D721Med (cell line): Measurements from ENCODE around the gene SMPDL3B.

Experiments used
- DNase-seq: peaks from one replicate; pipeline ENCODE4 v3.0.0; 2011; ENCODE audit warnings: low spot score; ENCODE audit not compliant: insufficient read length
- FAIRE-seq: peaks from 2 replicates; lab custom pipeline; 2011; peaks lifted over from hg19 to GRCh38; lab: Jason Lieb, UNC
- TF ChIP-seq, protein P1 (sequence below): IDR thresholded peaks from 2 replicates; pipeline ENCODE4 v1.5.1; 2012; ENCODE audit warnings: mild to moderate bottlenecking, control low read depth; ENCODE audit not compliant: insufficient read depth; ENCODE audit errors: missing control alignments

The SMPDL3B gene

DNA sequence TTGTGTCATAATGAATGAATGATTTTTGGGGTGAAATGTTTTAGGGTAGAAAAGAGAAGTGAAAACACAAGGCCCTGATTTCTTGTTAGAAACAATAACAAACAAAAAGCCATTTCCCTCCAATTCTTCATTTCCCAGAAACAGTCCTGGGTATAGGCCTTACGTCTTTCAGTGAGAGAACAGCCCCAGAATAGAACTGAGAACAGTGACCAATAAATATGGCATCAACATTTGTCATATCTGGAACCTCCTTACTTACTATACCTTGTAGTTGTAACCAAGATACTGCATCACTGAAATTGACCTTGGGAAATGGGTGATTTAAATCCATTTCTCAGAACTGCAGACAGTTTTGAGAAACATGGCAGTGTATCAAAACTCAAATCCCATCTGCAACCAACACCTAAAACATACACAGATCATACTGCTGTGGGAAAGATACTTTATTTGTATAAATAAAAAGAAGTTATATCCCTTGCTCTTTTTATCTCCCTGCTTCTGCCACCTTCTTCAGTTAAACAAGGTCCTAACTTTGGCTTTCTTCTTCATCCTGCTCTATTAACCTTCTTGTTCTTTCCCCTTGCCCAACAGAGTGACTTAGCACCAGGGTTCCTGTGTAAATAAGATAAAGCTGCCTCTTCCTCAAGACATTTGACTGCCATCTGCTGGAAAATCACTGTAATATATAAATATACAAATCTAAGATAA, 44.5 kb downstream of the SMPDL3B start:
- FAIRE-seq = no peak
- TF ChIP-seq, protein P1, sequence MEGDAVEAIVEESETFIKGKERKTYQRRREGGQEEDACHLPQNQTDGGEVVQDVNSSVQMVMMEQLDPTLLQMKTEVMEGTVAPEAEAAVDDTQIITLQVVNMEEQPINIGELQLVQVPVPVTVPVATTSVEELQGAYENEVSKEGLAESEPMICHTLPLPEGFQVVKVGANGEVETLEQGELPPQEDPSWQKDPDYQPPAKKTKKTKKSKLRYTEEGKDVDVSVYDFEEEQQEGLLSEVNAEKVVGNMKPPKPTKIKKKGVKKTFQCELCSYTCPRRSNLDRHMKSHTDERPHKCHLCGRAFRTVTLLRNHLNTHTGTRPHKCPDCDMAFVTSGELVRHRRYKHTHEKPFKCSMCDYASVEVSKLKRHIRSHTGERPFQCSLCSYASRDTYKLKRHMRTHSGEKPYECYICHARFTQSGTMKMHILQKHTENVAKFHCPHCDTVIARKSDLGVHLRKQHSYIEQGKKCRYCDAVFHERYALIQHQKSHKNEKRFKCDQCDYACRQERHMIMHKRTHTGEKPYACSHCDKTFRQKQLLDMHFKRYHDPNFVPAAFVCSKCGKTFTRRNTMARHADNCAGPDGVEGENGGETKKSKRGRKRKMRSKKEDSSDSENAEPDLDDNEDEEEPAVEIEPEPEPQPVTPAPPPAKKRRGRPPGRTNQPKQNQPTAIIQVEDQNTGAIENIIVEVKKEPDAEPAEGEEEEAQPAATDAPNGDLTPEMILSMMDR = peak; percentile 54
- no peak for DNase-seq

DNA sequence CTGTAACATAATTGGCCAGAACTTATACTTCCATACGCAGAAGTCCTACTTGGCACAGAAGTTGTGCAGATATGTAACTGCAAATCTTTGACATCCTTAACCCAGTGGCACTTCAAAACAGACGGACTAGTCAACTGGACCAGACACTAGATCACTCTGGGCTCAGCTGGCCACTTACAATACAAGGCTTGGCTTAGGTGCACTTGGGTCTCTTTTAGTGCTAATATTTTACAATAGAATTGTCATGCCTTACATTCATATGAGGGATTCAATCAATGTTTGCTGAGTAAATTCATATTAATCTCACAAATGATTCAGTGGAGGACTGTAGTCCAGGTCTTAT, 45.0 kb downstream of the SMPDL3B start:
- no peak for FAIRE-seq
- TF ChIP-seq, protein P1 = no peak

DNA sequence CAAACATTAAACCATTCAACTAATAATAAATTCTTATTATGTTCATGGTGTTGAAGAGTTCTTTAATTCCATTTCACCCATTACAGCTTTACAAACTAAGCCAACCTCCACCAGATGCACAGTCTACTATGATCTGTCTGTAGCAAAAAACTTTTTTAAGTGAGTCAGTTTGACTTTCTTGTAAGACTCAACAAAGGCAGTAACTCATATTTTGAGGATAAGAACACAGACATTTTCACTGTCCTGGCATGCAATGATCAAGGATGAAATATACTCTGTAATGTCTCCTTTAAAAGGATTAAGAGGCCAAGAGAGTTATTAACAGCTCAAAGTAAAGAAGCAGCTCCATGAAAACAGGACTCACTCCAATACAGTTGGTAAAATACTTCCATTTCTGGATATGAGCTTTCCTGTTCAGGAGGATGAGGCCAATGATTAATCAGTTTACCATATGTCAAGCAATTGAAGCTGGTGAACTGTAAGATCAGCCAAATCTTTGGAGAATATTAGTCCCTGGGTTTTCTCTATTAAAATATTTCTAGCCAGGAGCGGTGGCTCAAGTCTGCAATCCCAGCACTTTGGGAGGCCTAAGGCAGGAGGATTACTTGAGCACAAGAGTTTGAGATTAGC, 45.5 kb downstream of the SMPDL3B start:
- no peak for DNase-seq
- TF ChIP-seq, protein P1 = no peak
- FAIRE-seq = peak; percentile 89

More for the DNA sequence above, 45.0 kb downstream of the SMPDL3B start:
- DNase-seq = no peak

DNA sequence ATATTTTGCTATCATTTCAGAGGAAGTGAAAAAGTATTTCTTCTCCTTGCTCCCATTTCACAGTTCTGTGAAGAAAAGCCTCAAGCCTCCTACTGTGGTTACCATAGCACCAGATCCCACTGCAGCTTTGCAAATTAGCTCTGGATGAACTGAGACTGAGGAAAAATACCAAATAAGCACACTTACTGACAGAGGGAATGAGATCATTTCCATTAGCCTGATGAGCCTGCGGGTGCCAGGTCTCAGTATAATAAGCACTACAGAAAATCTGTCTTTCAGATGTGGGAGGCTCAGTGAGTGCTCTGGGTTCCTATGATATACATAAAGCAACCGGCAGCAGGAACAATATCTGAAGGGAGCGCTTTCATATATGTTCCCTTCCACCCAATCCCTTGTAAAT, 46.3 kb downstream of the SMPDL3B start:
- DNase-seq (no peak), FAIRE-seq (peak; percentile 69)
- TF ChIP-seq, protein P1 = no peak

DNA sequence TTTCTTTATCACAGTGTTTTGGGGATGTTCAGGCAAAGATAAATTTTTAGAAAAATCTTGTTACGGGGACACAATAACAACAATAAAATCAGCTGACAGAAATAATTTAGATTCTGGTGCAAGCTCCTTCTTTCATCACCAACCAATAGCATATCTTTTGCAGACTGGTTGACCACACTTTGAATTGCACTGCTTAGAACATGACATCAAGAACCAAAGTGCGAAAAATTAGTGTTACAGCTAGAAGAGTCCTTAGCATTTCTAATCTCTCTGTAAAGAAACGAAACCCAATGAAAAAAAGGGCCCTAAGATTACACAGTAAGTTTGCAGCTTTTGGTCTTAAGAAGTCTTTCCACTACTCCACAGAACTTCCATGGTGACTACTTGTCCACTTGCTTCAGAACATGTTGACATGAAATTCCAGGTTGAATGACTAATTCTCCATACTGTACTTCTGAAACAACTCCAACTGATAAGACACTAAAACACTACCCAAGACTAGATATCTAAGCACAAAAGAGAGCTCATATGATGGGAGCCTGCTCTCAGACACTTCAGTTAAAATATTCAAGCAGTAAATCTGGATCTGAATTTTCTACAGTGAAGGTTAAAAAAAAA, 56.2 kb downstream of the SMPDL3B start:
- TF ChIP-seq, protein P1 = no peak
- no peak for FAIRE-seq
- no peak for DNase-seq

DNA sequence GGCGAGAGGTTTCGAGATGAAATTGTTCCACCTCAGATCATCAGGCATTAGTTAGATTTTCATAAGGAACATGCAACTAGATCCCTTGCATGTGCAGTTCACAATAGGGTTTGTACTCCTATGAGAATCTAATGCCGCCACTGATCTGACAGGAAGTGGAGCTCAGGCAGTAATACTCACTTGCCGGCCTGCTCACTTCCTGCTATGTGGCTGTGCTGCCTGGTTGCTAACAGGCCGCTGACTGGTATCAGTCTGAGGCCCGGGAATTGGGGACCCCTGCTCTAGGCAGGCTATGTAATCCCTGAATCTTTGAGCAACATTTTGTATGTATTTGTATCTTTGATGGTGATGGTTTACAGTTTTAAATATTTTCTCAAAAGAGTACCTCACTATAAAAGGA, 57.5 kb downstream of the SMPDL3B start:
- DNase-seq (no peak), FAIRE-seq (no peak)
- TF ChIP-seq, protein P1 = no peak

DNA sequence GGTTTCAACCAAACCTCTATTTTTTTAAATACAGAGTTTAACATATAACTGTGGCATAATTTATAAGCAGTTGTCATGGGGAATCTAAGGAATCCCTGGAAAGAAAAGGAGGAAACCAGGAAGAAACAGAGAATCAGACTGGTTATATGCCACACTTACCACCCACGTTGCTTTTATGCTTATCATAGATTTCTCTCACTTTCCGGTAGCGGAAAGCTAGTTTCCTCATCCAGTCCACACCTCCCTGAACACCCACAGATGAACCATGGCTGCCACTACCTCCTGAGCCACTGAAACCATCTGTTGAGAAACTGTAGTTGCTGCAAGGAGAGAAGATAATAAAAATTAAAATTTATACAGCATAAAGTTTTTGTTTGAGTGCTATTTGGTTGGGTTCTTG, 58.4 kb downstream of the SMPDL3B start:
- no peak for DNase-seq
- no peak for FAIRE-seq
- TF ChIP-seq, protein P1 = no peak
